Sigmoid colon (tissue), 4 donors: ENCODE results near the gene DOLPP1.

Experiments used
- POLR2AphosphoS5 ChIP-seq, 4 donors: sonication (generic); formaldehyde crosslinking; IDR thresholded peaks; one replicate each; pipeline ENCODE4 v1.6.1; 2017; ENCODE audit warnings: antibody characterized with exemption in 4 of 4
- TF ChIP-seq, protein P1 (sequence below), 4 experiments: fragments of 450-650 bp in 3 of 4; fragments of 200-600 bp in 1 of 4; IDR thresholded peaks; one replicate each; pipeline ENCODE4 v1.5.1; 2016 to 2019; ENCODE audit warnings: antibody characterized with exemption in 4 of 4, mild to moderate bottlenecking in 3 of 4, moderate library complexity in 2 of 4

DNA sequence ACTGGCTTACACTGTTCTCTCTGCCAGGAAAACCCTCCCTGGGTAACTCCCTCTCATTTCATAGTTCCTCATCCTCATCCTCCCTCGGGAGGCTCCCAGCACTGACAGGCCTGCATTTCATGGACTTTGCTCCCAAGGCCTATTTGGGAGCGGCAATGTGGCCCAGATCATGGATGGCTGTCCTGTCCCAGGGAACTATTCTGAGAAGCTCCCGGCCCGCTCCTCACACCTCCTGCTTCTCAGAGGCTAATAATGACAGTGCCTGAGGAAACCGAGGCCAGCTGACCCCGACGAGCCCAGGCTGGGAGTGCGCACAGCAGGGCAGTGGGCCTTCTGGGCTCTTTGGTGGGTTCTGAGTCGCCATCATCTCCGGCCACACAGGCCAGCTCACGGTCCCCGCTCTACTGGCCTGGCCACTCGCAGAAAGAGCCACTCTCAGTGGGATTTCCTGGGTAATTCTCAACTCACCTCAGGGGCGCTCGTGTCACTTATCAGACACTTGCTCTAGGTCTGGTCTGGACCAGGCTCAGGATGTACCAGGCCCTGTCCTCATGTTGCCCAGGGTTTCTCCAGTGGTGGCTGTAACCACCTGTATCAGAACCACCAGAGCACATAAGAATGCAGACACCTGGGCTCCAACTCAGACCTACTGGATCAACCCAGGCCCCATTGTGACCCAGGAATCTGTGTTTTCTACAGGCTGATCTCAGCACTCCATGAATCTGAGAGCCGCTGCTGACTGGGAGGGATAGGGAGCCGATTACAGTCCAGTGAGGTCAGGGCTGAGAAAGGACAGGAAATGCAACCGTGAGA lies 2.0 kb upstream of the DOLPP1 start:
- TF ChIP-seq POLR2AphosphoS5 (IDR thresholded peaks at IDR 0.05): no peak
- TF ChIP-seq, protein P1, sequence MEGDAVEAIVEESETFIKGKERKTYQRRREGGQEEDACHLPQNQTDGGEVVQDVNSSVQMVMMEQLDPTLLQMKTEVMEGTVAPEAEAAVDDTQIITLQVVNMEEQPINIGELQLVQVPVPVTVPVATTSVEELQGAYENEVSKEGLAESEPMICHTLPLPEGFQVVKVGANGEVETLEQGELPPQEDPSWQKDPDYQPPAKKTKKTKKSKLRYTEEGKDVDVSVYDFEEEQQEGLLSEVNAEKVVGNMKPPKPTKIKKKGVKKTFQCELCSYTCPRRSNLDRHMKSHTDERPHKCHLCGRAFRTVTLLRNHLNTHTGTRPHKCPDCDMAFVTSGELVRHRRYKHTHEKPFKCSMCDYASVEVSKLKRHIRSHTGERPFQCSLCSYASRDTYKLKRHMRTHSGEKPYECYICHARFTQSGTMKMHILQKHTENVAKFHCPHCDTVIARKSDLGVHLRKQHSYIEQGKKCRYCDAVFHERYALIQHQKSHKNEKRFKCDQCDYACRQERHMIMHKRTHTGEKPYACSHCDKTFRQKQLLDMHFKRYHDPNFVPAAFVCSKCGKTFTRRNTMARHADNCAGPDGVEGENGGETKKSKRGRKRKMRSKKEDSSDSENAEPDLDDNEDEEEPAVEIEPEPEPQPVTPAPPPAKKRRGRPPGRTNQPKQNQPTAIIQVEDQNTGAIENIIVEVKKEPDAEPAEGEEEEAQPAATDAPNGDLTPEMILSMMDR (IDR thresholded peaks at IDR 0.05): no peak
